HPDE6-E6E7 (cell line): ENCODE data around the gene PIK3IP1.
"Not testable (repeated sequence)": the region's sequence is repeated elsewhere in the genome, so short reads cannot be mapped to it uniquely, and the experiment has no call there.

Experiments
- DNase-seq: peaks from one replicate; pipeline ENCODE4 v3.0.0; 2011; ENCODE audit warnings: missing footprints; ENCODE audit errors: extremely low spot score

The PIK3IP1 gene, protein sequence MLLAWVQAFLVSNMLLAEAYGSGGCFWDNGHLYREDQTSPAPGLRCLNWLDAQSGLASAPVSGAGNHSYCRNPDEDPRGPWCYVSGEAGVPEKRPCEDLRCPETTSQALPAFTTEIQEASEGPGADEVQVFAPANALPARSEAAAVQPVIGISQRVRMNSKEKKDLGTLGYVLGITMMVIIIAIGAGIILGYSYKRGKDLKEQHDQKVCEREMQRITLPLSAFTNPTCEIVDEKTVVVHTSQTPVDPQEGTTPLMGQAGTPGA

GRCh38 chr22:31292236-31292989 is at the start of gene PIK3IP1:
TSS of gene PIK3IP1 (minus strand) at chr22:31292488. CDS start at chr22:31292344, 144 bp downstream.
- peak; percentile 64 for DNase-seq

GRCh38 chr22:31341386-31342088 is 49.2 kb upstream of the PIK3IP1 start:
- DNase-seq = no peak

DNA sequence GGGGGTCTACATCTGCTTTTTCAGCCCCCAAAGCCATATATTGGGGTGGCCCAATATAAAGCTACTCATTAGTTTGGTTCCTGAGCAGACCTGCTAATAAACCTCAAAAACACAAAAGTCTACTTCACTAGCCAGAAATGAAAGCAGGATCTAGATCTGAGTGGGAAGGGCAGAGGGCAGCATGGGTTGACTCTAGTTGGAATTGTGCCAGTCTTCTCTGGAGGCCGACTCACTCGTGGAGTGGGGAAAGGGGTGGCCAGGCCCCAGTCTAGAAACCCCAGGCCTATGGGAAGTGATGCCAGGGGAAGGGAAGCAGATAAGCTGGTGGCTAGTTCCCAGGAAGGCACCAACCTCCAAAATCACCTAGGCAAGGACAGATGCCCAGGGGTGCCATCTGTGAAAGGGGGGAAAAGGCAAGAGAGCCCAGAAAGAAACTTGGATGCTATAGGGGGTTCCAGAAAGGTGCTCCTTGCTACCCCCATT is 48.5 kb upstream of the PIK3IP1 start:
- no peak for DNase-seq

GRCh38 chr22:31340360-31340759 is 48.1 kb upstream of the PIK3IP1 start:
- no peak for DNase-seq

DNA sequence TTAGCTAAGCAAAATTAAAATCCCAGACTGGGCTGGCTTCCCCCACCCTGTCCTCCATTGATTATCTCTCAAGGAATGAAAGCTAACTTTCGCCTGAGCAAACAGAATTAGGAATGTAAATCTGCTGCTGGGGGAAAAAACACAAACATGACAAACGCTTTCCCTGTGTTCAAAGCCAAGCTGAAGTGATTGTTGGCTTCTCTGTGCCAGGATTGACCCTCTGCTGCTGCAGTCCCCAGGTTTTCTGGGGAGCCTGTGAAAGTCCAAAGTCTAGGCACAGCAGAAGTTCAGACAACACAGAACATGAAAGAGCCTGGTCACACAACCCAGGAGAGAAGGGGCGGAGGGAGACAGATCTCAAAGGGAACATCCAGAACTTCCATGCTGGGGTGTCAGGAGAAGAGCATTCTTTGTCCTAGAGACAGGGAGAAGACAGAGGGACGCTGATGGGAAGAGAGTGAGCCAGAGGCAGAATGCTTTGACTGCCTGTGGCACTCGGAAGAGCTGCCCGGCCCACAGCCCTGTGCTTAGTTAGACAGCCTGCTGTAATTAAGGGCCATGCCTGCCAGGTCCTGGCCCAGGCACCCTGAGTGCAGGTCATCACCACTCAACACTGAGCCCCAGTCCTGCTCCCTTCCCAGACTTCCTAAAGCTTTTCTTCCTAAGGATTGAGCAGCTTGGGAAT is 47.0 kb upstream of the PIK3IP1 start:
- no peak for DNase-seq

- peak; percentile 58 for DNase-seq
Observed at GRCh38 chr22:31337178-31337577, 44.9 kb upstream of the PIK3IP1 start.

GRCh38 chr22:31334329-31334728 is 42.0 kb upstream of the PIK3IP1 start:
- DNase-seq = no peak

- DNase-seq = no peak
Observed at GRCh38 chr22:31333641-31334040, 41.4 kb upstream of the PIK3IP1 start.

GRCh38 chr22:31332886-31333285 is 40.6 kb upstream of the PIK3IP1 start:
- DNase-seq = peak; percentile 42

DNA sequence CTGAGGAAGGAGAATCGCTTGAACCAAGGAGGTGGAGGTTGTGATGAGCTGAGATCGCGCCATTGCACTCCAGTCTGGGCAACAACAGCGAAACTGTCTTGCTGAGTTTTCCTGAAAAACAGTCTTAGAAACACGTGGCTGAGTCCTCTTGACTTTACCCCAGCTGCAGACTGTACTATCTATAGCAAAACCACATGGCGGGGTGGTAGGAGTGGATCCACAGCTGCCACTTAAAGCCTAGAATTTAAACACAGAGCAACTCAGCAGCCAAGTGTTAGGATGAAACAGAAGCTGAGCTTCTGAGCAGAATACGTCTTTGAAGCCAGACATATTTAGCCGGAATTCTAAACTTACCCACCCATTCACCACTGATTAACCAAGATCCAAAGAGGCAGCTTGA is 39.7 kb upstream of the PIK3IP1 start:
- DNase-seq = no peak

DNA sequence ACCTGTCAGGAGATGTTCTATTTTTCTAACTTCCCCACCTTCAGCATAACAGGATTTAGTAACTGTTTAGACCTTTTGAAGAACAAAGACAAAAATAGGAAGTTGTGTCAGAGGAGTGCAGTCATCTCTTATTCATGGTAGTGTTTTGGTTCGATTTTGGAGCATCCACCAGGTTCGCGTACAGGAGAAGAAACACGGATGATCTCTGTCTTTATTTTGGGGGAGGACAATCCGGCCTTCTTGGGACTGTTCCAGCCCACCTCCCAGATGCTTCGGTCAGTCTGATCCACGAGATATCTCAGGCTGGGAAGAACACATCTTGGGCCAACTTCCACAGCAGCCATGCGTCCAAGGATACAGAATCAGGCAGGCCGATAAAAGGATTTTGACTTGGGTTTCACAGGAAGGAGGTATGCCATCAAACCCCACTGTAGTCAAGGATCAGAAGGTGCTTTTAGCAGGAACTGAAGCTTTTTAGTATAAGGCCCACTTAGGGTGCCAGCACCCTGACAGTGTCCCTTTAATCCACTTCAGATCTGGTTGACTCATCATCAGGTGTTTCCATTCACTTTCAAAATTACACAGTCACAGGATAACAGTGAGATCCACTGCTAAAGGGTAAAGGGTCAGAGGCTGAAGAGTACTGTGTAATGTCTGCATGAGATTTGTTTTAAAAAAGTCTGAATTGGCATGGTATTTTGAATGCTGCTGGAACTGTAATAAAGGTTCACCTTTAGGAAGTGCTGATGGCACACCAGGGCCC is 37.3 kb upstream of the PIK3IP1 start:
- no peak for DNase-seq

DNA sequence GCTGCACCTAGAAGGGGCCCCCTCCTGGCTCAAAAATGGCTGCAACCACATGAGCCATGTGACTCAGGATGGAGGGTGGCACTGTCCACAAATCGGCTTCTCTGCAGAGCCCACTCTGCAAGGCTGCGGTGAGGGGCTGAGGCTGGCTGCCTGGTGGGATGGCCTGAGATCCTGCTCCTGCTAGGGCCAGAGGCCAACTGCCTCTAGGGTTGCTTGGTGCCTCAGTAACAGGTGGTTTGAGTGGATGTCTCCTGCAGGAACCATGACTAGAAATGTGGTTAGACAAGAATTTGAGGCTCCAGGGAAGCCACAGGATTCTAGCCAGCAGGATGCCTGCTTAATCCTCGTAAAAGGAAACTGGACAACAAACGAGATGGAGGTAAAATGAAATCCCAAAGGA is 36.7 kb upstream of the PIK3IP1 start:
- no peak for DNase-seq

DNA sequence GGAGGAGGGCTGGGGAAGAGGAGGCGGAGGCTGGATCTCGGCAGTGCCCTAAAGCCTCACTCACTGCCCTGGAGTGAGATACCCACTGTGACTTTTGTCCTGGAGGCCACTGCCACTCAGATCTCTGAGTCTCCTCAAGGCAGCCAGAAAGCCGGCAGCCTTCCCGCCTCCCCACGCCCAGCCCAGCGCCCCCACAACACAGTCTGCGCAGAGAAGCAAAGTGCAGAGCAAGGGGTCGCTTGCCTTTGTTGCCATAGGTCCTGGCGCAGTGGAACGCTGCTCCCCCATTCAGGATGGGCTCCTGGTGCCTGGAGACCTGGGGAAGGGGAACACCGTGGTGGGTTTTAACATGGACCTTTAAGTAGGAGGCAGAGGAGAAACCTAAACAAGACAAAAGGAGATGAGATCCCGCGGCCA is 36.3 kb upstream of the PIK3IP1 start:
- no peak for DNase-seq

DNA sequence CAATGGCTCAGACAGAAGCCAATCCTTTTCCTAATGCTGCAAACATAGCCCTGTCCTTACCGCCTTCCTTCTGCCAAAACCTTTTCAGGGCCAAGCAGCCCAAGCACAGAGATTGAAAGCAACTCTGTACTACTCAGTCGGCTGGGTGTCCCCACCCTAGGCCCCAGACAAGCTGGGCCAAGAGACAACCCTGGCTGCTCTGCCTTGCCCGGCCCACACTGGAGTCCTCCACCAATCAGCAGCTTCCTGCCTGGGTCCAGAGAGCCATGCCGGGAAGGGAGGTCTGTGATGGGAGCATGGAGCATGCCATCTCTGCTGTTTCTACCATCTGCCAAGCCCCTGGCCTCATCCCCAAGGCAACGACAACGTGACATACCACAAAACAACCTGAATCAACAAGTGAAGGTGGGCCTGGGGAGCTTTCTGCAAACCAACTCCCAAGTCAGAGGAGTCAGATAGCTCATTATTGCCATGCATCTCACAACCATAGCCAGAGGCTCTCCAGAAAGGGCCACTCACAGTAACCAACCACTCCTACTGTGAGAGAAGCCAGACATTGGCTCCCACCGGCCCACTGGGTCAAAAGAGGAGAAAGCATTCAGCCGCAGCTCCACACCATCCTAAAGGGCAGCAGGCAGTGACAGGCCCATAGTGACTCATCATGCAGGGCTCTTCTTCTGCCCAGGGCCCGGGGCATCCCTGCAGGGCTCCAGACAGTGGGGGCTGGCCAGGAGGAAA is 35.7 kb upstream of the PIK3IP1 start:
- DNase-seq = peak; percentile 32

DNA sequence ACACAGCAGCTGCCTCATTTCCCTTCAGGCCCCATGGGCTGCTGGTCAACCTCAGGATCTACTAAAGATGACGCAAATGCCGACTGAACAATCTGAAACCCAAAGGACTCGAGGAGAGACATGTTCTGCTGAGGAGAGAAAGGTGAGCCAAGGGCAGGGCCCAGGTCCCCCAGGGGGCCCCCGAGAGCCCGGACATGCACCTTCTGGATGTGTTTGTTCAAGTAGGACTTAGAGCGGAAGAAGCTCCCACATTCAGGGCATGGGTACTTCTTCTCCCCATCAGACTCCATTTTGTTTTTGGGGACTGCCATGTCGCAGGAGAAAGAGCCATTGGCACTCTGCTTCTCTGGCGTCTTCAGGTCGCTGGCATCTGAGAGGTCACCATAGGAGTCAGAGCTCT is 34.6 kb upstream of the PIK3IP1 start:
- no peak for DNase-seq

DNA sequence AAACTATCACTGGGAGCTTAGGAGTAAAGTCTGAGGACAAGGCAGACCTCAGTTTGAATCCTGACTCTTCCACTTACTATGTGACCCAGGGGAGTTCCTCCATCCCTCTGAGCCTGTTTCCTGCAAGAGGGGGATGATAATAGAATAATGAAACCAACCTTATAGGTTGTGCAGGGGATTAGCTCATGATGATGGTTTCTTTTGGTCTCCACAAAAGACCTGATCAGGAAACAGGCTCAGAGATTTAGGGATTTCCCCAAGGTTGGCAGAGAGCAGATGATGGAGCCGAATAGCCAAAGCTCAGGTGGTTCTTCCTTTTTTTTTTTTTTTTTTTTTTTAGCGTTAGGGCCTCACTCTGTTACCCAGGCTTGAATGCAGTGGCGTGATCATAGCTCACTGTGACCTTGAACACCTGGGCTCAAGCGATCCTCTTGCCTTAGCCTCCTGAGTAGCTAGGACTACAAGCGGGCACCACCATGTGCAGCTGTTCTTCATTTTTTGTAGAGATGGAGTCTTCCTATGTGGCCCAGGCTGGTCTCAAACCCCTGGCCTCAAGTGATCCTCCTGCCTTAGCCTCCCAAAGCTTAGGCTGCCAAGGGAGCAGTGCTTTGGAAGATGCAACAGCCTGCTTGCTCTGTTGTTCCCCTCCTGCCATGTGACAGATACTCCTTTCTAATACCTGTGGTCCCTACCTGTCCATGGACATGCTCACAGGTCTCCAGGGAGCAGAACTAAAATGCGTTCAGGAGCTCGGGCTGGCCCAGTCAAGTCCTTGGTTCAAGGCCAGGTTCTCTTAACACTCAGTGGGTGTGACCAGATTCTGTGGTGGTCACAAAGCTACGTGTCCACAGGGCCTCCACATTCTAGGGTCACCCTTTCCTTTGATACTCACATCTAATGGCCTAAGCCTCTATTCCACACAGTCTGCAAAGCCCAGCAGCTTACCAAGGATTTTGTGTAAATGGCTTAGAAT is 31.6 kb upstream of the PIK3IP1 start:
- DNase-seq = no peak

GRCh38 chr22:31321421-31321820 is 29.1 kb upstream of the PIK3IP1 start:
- no peak for DNase-seq

GRCh38 chr22:31314220-31314619 is 21.9 kb upstream of the PIK3IP1 start:
- not testable (repeated sequence) for DNase-seq
